T-helper 2 cell (primary cell): Measurements from ENCODE around the gene PRRX2.

Experiments used
- DNase-seq, 5 experiments: peaks; one replicate each; pipeline versions ENCODE4 v3.0.0 to v3.0.0-alpha.2; 2012 to 2022

PRRX2 gene

GRCh38 chr9:129712634-129713401 is 47.4 kb downstream of the PRRX2 start:
- no peak for DNase-seq

DNA sequence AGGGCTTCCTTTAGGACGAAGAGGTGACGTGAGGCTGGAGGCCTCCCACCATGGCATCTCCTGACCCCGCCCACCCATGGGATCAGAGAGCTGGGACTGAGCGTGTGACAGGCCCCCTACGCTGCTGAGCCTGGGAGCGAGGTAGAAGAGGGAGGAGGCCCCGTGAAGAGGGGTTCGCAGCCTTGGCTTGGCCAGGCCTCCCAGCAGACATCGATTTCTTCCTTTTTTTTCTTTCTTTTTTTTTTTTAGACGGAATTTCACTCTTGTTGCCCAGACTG is 47.9 kb downstream of the PRRX2 start:
- DNase-seq, result no peak

DNA sequence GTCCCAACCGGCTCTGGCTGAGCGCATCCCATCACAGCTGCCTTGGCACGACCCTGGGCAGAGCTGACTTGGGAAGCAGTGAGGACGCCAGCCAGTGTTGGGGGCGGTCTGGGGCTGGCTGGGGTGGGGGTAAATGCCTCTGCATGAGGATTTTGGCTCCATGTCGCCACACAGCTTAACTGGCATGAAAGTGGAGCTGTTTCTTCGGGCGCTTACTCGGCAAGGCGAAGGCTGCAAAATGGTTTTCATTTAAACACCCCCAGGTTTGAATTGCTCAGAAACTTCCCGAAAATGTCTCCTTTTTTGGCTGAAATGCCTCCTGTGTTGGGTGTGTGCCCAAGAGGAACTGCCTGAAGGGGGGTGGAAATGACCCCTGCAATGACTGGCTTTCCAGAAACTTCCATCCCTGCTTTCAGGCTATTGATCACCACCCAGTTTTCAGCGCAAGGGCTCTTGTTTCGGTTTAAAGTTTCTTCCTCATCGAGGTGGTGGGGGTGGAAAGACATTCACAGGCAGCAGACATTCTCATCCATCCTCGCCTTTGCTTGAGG is 49.1 kb downstream of the PRRX2 start:
- DNase-seq, result no peak

DNA sequence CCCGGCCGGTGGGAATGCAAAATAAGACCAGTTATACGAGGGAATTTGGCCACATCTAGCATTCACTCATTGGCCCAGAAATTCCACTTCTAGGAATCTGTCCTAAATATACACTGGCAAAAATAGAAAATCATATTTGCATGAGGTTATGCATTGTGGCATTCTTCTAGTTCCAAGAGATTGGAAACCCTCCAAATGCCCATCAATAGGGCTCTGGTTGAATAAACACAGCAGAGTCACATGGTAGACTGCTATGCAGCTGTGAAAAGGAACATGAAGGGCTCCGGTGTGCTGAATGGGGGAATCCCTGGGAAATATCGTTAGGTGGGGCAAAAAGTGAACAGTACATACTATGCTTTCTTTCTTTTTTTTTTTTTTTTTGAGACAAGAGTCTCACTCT is 50.6 kb downstream of the PRRX2 start:
- DNase-seq, result no peak

GRCh38 chr9:129717991-129718390 is 52.5 kb downstream of the PRRX2 start:
- no peak for DNase-seq

DNA sequence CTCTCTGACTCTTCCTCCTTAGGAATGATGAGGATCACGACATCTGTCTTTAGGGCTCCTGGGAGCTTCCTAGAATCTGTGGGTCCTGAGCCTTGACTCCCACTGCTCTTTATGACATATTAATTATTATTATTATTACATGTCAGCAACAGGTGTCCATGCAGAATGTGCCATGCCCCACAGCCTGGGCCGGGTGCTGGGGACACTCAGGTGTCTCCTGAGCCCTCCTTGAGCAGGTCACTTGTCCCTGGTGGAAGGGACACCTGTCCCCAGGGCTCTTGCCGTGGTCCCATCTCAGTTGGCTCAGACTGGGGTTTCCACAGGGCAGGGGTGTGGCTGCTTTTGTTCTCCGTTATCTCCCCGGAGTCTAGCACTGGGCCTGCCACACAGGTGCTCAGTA is 53.2 kb downstream of the PRRX2 start:
- DNase-seq, result no peak

GRCh38 chr9:129719135-129719534 is 53.7 kb downstream of the PRRX2 start:
- no peak for DNase-seq

GRCh38 chr9:129720181-129720864 is 54.9 kb downstream of the PRRX2 start:
- no peak for DNase-seq

DNA sequence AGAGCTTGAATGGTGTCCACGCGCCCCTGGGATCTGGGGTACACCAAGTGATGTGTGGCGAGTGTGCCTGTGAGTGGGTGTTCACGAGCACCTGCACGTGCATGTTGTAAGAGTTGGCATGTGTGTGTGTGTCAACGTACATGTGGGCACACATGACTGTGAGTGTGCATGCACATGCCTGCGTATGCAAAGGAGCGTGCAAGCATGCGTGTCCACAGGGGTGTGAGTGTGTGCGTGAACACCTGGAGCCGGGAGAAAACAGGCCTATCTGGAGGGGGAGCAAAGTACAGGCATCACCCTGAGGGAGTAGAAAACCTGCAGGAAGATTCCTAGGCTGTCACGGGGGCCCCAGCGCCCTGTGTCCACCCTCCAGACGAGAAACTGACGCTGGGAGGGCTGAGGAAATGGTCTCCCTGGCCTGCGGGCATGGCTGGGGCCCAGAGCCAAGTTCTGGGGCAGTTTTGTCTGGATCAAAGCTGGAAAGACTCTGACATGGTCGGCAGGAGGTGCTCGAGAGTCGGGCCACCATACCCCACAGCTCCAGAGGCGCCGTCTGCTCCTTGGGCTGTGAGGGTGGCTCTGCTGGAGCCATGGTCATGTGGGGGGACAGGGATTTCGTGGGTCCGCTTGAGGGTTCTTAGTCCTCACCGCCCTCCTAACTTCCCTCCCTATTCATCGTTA is 55.6 kb downstream of the PRRX2 start:
- no peak for DNase-seq

DNA sequence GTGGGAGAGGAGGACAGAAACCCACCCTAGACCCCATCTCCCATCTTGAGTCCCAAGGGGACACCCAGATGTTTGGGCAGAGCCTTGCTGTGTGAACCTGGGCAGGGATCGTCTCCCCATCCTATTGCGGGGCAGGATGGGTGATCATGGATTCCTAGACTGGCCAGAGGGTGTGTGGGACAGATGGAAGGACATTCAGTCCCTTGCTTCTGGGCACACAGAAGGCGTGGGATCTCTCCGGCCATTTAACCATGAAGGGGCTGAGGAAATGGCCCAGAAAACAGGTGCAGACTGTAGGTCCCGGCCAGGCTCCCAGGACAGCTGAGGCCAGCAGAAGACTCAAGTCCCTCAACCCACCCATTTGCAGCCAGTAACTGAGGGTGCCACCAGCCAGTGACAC is 57.5 kb downstream of the PRRX2 start:
- DNase-seq, result no peak

GRCh38 chr9:129724456-129725190 is 59.2 kb downstream of the PRRX2 start:
- no peak for DNase-seq

GRCh38 chr9:129725795-129726251 is 60.4 kb downstream of the PRRX2 start:
- DNase-seq, result no peak

DNA sequence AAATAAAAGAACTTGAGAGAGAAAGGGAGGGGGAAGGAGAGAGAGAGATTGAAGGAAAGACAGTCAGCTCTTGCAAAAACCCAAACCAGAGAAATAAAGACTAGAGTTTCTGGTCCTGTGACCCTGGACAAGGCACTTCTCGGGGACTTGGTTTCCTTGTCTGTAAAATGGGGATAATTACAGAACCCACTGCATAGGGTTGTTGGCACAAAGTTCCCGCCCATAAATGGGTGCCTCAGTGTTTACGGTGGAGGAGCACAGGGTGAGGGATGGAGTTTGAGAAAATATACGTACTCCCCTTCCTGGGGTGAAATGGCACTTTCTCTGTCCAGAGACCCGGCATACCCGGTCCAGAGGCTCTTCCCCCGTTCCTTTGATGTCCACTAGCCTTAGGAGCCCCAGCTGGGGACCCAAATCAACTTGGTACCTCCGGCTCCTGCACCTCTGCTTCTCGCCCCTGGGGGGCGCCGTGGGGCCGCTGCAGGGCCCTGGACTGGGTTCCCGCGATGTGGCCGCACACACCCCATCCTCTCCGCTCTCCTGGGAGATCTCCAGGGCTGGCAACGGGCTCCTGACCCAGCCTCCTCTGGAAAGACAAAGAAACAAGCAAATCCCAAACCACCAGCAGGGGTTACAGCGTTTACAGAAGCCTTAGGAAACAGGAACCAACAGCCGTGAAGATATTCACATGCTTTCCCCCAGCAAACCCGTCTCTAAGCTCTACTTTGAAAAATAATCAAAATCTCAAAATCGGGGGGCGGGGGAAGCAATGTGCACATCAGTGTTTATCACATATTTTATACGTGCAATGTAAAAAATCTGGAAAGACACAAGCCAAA is 61.1 kb downstream of the PRRX2 start:
- DNase-seq, result peak; percentile 12 to 56 (median 30)

DNA sequence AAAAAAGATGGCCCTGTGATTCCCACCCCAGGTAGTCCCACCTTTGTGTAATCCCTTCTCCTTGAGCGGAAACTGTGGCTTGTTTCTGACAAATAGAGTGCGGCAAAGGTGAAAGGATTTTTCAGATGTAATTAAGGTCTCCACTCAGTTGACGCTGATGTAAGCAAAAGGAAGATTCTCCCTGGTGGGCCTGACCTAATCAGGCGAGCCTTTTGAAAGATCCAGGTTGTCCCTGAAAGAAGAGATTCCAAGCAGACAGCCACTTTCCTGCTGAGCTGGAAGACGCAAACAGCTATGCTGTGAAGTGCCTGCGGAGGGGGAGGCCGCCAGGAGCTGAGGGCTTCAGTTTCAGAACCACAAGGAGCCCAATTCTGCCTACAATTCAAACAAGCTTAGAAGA is 63.3 kb downstream of the PRRX2 start:
- DNase-seq, result no peak

DNA sequence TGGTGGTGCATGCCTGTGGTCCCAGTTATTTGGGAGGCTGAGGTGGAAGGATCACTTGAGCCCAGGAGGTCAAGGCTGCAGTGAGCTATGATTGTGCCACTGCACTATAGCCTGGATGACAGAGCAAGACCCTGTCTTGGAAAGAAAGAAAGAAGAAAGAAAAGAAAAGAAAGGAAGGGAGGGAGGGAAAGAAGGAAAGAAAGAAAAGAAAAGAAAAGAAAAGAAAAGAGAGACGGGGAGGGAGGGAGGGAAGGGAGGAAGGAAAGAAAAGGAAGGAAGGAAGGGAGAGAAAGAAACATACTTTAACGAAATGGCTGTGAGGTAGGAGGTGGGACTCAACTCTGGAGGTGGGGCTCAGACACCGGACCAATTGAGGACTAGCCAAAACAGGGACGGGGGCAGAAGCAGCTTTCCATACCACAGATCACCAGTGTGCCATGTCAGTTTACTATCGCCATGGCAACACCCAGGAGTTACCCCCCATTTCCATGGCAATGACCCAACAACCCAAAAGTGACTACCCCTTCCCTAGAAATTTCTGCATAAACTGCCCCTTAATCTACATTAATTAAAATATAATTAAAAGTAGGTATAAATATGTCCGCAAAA is 66.1 kb downstream of the PRRX2 start:
- no peak for DNase-seq

GRCh38 chr9:129732100-129732499 is 66.7 kb downstream of the PRRX2 start:
- no peak for DNase-seq

DNA sequence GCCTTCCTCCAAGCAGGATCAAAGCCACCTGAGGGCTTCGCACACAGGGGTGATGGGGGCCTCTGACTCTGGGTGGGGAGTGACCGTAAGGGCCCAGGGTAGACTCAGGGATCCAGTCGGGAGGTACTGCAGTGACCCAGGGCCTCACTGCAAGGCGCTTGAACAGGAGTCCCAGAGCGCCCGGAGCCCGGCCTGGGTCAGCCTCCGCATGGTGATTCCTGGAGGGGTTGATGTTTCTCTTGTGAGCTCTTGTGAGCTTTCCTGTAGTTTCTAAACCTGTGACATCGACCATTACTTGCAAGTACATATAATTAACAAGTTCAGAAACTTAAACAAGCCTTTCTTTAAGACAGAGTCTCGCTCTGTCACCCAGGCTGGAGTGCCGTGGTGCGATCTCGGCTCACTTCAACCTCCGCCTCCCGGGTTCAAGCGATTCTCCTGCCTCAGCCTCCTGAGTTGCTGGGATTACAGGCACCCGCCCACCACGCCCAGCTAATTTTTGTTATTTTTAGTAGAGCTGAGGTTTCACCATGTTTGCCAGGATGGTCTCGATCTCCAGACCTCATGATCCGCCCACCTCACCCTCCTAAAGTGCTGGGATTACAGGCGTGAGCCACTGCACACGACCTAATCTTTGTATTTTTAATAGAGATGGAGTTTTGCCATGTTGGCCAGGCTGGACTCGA is 67.6 kb downstream of the PRRX2 start:
- no peak for DNase-seq

- no peak for DNase-seq
Observed at GRCh38 chr9:129733632-129733953, 68.1 kb downstream of the PRRX2 start.

DNA sequence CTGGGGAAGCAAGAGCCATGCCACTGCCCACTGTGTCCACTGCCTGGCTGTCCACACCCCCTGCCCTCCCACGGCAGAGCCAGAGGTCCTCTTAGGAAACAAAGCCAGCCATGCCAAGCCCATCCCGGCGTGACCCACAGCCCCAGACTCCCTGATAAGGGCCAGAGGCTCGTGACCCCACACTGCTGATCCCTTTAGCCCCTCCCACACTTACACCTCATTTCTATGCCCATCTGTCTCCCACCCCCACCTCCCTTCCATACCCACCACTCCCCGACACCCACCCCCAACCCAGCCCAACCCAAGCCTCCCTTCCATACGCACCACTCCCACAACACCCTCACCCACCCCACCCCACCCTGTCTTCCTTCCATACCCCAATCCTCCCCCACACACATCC is 70.1 kb downstream of the PRRX2 start:
- no peak for DNase-seq

DNA sequence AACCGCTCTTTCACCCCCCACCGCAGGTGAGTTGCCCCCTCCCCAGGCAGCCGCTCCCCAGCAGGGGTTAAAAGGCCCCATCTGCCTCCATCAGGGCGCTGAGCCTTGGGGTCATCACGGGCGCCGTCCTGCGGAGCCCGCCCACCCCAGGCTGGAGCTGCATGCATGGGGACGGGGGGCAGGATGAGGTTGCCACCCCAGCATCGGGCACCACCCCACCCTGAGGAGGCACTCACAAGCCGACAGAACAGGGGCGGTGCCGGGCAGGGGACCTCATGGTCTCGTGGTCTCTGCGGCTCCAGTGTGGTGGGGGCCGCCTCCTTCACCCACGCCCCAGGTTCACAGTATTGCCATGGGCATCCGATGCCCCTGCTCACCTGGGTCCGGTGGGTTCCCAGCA is 70.9 kb downstream of the PRRX2 start:
- DNase-seq, result no peak
